Measurements from ENCODE around the gene TMUB1. TPM values are rescaled to one million over a fixed set of nuclear protein-coding genes. Genes with fewer than 3 reads are reported as not detected.

TMUB1 gene
- total and polyA plus RNA-seq, 9 of the 15 experiments (the other 6 are each of a cell fraction or from before 2014, with no cell fraction given), result 0.14 to 241 (median 74.1) TPM

DNA sequence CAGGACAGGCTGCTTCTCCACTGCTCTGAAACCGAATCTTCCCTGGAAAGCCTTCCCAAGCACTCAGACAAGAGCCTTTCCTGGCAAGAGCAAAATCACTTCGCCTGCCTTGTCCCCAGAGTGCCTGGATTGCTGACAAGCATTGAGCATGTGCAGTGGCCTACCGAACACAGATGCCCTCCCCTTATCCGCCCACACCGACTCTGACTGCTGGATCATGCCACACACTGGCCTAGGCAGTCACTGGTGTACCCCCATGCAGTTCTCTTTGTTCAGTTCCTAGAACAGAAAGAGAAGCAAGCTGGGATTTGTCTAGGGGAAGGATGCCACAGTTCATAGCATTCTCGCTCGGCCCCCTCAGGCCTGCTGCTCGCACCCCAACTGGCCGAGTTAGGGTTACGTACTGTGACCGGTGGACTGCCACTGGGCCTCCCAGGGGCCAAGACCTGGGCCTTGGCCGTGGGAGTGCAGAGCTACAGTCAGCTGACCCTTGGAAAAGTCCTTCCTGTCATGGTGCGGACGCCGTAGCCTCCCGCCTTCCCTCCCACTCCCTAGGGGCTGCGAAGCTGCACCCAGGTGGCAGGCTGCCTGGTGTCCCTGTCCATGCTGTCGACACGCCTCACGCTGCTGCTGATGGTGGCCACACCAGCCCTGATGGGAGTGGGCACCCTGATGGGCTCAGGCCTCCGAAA lies 48.1 kb downstream of the TMUB1 start:
- peaks cover 19% of the 10 kb centered on the region for H3K79me2 ChIP-seq (ENCODE audit: control insufficient read depth, insufficient read depth, low read length)
- no peak overlapping the region for H2AFZ ChIP-seq (ENCODE audit: low read depth, low read length)
- H3K4me2 ChIP-seq (ENCODE audit: insufficient read depth, low read length), result no peak overlapping the region
- no peak for DNase-seq (ENCODE audit: extremely low read depth in 1 of 4, low spot score in 3 of 4)
- ChIA-PET POLR2A (interaction anchor here (0.6 to 1.3 kb wide), 5 partner anchors 9 to 1140 kb away, joined by 3 to 5 read pairs (median 3); partner anchors contain the start of genes FASTK and TMUB1), CTCF (ENCODE audit: low intra/inter-chr PET ratio) (no interaction called here)
- H4K20me1 ChIP-seq (replicated peaks; ENCODE audit: control insufficient read depth, insufficient read depth, low read length), result peaks cover 7% of the 10 kb centered on the region
- H3K36me3 ChIP-seq (ENCODE audit: control insufficient read depth, insufficient read depth, low read length), result peaks cover 70% of the 10 kb centered on the region; the same call in 2 of the 3 replicates
- intact Hi-C loops (cut with micrococcal nuclease) (no loop called here), in situ Hi-C loops (cut with MboI) (no loop called here)
- peaks cover 6% of the 10 kb centered on the region for H3K9me1 ChIP-seq (ENCODE audit: control insufficient read depth, insufficient read depth, low read length)
- H3K9me3 ChIP-seq (replicated peaks; ENCODE audit: control insufficient read depth, insufficient read depth, low read depth, low read length), result no peaks in the 10 kb centered on the region
- H3K27me3 ChIP-seq (ENCODE audit: control insufficient read depth in 2 of 2, insufficient read depth in 2 of 2, low read length in 2 of 2), result no peaks in the 10 kb centered on the region
- FAIRE-seq, result no peak
- H3K9ac ChIP-seq (ENCODE audit: insufficient read depth in 1 of 2, low read depth in 2 of 2, low read length in 2 of 2), result peak overlapping the region in 1 of 2 experiments; percentile 11; a peak in 2 of 4 replicates
- TF ChIP-seq, protein P1, sequence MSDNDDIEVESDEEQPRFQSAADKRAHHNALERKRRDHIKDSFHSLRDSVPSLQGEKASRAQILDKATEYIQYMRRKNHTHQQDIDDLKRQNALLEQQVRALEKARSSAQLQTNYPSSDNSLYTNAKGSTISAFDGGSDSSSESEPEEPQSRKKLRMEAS (CRISPR knock-in tag; IDR thresholded peaks at IDR 0.05), result 0 out of 2 replicates have a peak, but pooled peaks have one; percentile 12
- no peak for TF ChIP-seq CBFA2T3 (IDR thresholded peaks at IDR 0.05)
- TF ChIP-seq, protein P2, sequence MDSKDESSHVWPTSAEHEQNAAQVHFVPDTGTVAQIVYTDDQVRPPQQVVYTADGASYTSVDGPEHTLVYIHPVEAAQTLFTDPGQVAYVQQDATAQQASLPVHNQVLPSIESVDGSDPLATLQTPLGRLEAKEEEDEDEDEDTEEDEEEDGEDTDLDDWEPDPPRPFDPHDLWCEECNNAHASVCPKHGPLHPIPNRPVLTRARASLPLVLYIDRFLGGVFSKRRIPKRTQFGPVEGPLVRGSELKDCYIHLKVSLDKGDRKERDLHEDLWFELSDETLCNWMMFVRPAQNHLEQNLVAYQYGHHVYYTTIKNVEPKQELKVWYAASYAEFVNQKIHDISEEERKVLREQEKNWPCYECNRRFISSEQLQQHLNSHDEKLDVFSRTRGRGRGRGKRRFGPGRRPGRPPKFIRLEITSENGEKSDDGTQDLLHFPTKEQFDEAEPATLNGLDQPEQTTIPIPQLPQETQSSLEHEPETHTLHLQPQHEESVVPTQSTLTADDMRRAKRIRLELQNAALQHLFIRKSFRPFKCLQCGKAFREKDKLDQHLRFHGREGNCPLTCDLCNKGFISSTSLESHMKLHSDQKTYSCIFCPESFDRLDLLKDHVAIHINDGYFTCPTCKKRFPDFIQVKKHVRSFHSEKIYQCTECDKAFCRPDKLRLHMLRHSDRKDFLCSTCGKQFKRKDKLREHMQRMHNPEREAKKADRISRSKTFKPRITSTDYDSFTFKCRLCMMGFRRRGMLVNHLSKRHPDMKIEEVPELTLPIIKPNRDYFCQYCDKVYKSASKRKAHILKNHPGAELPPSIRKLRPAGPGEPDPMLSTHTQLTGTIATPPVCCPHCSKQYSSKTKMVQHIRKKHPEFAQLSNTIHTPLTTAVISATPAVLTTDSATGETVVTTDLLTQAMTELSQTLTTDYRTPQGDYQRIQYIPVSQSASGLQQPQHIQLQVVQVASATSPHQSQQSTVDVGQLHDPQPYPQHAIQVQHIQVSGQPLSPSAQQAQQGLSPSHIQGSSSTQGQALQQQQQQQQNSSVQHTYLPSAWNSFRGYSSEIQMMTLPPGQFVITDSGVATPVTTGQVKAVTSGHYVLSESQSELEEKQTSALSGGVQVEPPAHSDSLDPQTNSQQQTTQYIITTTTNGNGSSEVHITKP (IDR thresholded peaks at IDR 0.05; ENCODE audit: partially characterized antibody), result no peak
- H3K4me1 ChIP-seq (replicated peaks in 1 of 2; ENCODE audit: control insufficient read depth in 2 of 2, insufficient read depth in 2 of 2, low read length in 2 of 2), result peaks cover 16 to 63% of the 10 kb centered on the region in 2 experiments
- H3K4me3 ChIP-seq, result no peak overlapping the region
- BruUV-seq (replicated peaks), result no TSS peak
- no peak overlapping the region for H3K27ac ChIP-seq (ENCODE audit: extremely low read depth, low read depth, low read length)
- WGBS (ENCODE audit: insufficient coverage, low coverage, missing lambda C conversion rate), result 86% methylated on average over 21 of the region's 21 CpGs
- no peak for ATAC-seq

Data from K562 (cell line).